HG02943 (cell line): ENCODE data around the gene IGFBP1.
"Not testable (repeated sequence)": the region's sequence is repeated elsewhere in the genome, so short reads cannot be mapped to it uniquely, and the experiment has no call there.

ENCODE experiments used
- ATAC-seq: cut with Tn5 transposase; IDR thresholded peaks from one replicate; pipeline ENCODE4 v1.9.1; 2021; ENCODE audit warnings: mild to moderate bottlenecking, low read depth, moderate library complexity; ENCODE audit not compliant: unreplicated experiment

IGFBP1 gene

DNA sequence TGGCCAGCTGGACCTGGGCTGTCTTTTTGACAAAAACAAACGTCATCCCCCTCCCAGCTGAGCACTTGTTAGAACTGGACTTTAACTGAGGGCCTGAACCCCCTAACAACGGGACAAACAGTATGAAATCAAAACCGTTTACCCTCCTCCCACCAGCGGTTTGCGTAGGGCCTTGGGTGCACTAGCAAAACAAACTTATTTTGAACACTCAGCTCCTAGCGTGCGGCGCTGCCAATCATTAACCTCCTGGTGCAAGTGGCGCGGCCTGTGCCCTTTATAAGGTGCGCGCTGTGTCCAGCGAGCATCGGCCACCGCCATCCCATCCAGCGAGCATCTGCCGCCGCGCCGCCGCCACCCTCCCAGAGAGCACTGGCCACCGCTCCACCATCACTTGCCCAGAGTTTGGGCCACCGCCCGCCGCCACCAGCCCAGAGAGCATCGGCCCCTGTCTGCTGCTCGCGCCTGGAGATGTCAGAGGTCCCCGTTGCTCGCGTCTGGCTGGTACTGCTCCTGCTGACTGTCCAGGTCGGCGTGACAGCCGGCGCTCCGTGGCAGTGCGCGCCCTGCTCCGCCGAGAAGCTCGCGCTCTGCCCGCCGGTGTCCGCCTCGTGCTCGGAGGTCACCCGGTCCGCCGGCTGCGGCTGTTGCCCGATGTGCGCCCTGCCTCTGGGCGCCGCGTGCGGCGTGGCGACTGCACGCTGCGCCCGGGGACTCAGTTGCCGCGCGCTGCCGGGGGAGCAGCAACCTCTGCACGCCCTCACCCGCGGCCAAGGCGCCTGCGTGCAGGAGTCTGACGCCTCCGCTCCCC, at the start of gene IGFBP1:
TSS of gene IGFBP1 (plus strand) at position 304 of the 808 bp plus-strand sequence. CDS start at position 469, 165 bp downstream.
- no peak for ATAC-seq

DNA sequence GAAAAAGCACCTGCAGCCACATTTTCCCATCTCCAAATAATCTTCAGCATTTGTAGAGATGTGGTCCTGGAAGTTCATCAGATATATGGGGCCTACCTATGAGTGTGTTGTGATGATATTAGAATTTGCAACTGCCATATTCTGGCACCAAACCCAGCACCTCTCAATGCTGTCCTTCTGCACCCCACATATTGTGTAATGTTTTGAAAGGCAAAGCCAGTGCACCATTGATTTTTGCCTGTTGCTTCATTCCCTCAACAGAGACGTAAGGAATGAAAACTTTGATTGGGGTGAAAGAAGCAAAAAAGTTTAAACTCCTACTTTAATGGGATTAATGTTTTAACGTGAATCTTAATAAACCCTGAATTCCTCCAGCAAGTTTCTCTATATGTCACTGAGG, 49.4 kb upstream of the IGFBP1 start:
- not testable (repeated sequence) for ATAC-seq

DNA sequence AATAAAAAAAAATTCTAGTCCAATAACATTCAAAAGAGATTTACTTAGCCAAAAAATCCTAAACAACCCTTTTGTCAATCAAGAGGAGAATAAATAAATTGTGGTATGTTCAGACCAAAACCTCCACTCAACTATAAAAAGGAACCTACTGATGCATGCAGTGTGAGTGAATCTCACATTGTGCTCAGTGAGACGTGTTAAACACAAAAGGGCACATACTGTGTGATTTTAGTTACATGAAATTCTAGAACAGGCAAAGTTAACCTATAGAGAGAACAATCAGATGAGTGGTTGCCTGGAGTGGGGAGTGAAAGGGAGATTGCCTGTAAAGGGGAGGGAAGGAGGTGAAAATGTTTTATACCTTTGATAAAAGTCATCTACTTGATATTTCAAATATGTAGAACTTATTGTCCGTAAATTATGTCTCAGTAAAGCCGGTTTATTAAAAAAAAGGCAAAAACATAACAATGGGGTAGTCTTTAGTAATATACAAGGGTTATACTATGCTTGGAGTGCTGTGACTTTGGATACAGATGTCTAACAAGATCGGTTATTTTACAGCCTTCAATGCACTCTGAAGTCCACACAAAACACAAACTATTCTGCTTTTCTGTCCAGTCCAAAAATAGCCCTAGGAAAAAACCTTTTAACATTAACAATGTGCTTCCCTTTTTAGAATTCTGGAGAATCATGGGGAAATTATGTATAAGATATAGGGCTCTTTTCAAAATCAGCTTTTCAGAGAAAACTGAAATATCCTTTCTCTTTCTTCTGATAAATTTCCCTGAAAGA, 46.2 kb upstream of the IGFBP1 start:
- ATAC-seq, result not testable (repeated sequence)

DNA sequence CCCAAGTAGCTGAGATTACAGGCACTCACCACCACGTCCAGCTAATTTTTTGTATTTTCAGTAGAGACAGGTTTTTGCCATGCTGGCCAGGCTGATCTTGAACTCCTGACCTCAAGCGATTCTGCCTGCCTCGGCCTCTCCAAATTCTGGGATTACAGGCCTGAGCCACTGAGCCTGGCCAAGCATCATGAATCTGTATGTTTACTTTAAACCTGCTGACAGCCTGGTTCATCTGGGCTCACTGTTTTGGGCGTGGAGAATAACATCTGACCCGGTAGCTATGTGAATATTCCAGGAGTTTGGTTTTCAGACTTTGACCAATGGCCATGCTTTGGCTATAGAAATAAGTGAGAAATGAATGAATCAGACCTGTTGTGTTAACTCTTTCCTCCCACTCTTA, 41.8 kb upstream of the IGFBP1 start:
- ATAC-seq, result not testable (repeated sequence)

DNA sequence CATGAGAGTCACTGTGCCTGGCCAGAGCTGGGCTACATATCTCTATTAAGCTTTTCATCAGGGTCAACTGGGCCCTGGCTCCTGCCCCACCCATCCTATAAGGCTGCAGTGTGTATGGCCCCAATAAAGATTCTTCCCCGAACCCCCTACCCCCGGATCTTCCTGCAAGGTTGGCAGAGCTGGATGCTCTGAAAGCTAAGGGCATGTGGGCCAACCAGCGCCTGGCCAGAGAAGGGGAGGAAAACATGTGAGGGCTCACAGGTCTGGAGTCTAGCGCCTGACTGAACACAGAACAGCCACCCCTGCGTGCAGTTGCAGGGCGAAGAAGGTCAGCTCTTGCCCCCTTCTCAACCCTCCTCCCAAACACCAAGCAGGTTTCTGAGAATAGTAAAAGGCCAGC, 39.6 kb upstream of the IGFBP1 start:
- not testable (repeated sequence) for ATAC-seq

DNA sequence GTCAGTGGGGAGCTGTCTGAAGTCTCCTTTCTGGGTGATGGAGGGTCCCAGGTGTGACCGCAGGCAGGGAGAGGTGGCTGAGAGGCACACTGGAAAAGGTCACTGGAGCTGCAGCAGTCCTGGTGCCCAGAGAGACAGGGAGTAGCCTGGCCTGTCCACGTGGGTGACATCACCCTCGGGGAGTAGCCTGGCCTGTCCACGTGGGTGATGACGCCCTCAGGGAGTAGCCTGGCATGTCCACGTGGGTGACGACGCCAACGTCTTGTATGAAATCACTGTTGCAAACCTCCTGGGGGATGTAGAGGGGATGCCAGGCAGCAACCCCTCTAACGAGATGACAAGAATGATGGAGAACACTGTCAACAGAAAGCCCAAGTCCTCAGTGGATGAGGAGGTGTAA, 35.3 kb upstream of the IGFBP1 start:
- not testable (repeated sequence) for ATAC-seq

DNA sequence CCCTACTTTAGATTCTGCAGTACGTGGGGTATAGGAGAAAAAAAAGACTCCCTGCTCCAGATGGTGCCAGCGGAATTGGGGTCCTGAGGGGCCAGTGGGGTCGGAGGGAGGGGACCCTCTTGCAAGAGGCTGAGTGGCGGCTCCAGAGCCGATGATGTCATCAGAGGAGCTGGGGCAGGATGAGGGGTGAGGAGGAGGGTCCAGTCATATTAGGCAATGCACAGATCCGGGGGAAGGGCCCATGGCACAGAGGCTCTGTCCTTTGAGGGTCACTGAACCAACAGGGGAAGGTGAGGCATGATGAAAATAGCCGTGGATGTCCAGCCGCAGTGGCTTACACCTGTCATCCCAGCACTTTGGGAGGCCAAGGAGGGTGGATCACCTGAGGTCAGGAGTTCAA, 34.8 kb upstream of the IGFBP1 start:
- not testable (repeated sequence) for ATAC-seq

DNA sequence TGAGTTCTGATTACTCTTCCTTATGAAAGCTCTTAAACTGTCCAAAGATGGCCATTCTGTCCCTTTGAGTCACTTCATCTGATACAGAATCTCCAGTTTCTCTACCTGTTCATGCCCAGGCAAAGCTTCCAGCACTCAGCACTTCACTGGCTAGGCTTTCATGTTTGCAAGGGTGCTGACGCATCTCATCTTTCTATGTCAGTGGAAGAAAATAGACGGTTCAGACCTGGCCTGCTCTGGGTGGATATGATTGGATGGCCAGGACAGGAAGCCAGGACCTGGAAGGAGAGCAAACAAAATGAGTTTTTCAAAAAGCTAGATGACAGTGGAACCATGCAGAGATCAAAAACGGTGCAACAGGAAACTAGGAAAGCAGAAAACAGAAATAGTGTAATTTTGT, 32.6 kb upstream of the IGFBP1 start:
- not testable (repeated sequence) for ATAC-seq

DNA sequence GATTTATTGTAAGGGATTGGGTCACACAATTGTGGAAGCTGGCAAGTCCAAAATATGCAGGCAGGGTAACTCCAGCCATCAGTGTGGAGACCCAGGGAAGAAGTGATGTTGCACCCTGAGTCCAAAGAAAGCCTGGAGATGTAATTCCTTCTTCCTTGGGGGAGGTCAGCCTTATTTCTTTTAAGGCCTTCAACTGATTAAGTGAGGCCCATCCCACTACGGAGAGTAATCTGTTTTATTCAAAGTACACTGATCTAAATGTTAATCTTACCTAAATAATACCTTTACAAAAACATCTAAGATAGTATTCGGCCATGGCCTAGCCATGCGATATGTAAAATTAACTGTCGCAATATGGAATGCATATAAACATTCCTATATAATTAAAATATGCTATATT, 31.4 kb upstream of the IGFBP1 start:
- ATAC-seq, result not testable (repeated sequence)

DNA sequence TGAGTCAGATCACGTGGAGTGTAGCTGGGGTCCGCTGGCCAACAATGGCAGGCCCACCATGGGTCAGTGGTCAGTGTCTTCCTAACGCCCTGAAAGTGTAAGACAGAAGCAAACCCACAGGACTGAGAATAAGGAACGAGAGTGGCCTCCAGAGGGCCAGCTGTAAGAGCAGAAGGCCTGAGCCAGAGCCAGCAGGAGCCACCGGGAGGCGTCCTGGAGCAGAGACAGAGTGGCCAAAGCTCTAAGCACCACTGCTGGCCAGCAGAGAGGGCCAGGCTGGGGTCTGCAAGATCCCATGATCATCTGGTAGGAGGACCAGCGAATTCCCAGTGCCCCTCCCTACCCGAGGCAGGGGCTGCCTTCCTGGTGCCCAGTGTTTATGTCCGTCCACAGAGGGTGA, 24.6 kb upstream of the IGFBP1 start:
- ATAC-seq, result no peak

DNA sequence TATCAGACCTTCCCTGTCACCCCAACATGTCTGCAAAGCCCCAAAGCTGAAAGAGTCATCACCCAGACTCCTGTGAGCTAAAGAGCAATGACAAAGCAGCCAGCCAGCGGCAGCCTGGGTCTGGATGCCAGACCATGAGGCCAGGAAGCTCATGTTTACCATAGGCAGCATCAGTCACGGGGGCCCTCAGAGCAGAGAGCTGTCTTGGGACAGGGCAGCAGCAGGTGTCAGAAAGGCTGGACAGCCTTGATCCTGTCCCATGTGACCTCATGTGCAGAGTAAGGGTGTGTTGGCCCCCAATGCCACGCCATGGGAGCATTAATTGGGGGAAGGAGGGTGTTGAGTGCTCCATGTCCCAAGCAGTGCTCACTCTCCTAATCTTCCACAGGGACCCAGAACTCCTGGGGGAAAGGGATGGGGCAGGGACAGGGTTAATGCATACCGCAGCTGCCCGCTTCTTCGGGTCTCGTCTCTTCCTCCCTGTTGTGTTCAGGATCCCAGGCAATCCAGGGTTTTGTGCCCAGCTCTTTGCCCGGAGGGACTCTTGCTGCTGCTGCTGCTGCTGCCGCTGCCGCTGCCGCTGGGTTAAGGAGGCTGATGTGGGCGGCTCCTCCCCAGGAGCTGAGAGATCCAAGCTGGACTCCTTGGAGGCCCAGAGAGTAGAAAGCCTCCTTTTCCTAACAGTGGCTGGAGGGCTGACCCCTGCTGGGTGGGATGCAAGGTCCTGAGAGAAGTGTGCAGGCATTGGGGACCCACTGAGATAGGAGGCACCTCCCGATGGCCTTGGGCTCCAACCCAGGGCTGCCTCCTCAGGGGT, 22.5 kb upstream of the IGFBP1 start:
- no peak for ATAC-seq

DNA sequence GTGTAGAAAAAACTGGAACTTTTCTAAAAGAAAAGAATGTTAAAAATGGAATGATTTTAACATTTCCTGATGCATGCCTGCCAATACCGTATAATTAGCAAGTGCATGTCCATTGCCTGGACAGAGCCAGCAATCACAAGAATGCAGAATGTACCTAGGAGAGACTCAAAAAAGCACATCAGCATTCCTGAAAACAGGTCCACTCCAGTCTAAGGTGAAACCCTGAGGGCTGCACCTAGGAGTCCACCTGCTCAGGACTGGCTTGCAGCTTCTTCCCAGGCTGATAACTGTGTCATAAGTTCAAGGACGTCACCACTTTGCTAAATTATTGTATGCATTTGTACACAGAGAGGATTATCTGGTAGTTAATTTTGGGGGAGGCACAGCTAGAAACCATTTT, 20.8 kb upstream of the IGFBP1 start:
- ATAC-seq, result no peak

DNA sequence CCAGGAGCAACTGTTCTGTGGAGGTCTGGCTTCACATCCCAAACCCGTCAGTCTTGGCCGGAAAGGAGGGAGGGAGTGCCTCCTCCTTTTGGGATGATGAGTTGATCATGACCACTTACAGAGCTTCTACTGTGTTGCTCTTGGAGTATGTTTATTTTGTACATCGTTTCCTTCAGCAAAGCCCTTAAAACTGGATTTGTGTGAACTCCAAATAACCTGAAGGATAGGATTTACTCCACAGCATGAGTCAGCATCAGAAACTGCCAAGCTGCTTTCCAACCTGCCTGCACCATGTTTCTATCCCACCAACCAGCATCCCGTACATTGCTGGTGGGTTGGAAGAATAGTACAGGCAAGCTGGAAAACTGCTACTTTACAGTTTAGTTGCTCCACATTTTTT, 18.9 kb upstream of the IGFBP1 start:
- no peak for ATAC-seq

DNA sequence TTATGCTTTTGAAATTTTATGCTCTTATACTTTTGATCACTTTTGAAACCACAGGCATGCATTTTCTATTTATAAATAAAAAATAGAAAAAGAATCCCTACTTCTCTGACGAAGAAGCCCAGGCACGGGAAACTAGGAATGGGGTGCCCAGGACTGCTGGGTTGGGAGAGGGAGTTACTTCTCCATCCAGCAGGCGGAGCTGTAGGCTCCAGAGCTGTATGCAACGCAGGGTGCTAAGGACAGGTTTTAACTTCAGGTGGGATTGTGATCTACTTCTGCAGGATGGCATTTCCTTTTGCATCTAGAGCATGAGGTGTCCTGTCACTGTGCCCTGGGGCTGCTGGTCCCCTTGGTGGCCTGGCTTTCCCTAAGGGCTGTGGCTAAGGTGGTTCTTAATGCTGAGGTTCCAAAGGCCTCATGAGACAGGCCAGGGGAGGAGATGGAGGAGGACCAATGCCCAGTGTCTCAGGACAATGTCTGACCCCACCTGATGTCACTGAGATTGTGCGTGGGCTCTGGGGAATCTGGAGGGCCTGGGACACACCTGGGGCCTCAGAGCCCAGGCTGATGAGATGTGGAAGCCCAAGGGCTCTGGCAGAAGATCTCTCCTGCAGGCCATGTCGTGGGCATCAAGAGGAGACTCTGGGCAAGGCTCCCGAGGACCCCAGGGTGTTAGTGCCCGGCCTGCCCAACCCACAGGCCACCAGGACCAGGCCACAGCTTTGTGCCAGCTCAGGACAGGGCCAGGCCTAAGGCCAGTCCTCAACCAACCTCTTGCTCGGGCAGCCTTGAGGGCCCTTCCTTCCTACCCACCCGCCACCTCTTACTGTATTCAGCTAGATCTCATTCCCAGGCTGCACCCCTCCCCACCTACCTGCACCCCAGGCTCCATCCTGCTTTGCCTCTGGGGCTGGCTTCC, 15.9 kb upstream of the IGFBP1 start:
- no peak for ATAC-seq

DNA sequence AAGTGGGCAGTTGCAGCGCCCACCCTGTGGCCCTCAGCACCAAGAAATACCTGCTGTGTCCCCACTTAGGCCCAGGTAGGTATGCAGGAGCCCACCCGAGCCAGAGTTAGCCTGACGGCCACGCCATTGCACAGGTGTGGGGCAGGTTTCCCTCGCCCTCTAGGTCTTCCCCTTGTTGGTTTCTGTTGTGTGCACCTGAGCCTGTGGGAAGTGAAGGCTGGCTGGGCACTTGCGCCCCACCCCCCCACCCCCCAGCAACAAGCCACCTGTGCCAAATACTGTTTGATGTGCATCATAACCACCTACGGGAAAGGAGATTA, 15.3 kb upstream of the IGFBP1 start, which contains the start of gene CCDC201:
TSS of gene CCDC201 (minus strand) at position 48 of the 320 bp plus-strand sequence. CDS start 75 bp downstream, outside the sequence.
- ATAC-seq, result no peak

DNA sequence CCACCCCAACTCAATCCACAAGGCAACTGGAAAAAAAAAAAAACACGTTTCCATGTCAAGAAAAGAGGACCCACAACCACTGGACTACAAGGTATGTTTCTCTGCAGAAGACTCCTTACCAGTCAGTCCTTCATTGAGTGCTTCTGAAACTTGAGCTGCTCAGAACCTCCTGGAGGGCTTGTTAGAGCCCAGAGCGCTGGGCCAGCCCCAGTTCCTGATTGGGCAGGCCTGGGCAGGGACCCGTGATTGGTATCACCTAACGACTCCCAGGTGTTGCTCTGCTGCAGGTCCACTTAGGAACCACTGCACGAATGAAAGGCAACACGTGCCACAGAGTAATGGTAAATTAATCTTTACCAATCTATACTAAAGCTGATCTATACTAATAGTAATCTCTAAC, 14.9 kb upstream of the IGFBP1 start:
- ATAC-seq, result no peak

DNA sequence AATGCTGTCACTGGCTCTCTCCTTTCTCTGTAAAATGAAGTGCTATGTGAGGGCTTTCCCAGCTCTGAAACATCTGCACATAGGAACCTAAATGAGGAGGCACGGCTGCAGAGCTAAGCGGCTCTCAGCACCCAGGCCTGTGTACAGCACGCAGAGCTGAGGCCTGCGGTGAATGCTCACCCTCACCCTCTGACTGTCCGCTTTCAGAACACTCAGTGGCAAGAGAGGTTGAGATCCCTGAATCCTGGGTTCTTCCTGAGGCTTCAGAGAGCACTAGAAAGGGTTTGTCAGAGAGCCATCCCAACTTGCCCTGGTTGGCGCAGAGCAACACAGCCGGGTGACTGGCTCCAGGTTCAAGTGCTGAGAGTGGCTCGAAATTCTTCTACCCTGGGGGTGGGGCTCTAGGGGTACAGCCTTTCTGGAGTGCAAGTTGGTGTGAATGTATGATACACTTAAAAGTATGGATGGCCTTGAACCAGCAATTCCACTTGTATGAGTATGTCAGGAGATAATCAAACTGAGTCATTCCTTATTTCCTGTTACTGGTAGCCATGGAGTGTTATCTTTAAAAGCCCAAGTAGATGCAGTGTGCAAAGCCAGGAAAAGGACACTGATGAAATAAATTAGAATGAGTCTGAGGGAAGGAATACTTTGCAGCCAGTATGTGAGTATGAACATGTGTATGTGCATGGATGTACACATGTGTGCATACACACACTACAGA, 13.7 kb upstream of the IGFBP1 start:
- ATAC-seq, result no peak

DNA sequence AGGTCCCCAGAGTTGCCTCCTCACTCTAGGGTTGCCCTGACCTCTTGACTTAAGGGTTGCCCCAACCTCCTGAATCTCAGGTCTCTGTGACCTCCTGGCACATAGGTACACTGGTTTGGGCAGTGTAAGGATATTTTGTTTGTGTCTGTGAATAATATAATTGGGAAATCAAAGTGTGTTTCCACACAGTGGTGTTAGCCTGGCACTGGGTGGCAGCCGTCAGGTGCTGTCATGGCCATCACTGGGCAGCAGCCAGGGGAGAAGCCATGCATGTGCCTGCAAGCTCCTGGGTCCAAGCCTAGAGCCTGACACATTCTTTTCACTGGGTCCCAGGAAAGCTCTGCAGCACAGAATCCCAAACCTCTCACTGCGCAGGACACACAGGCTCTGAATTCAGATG, 11.8 kb upstream of the IGFBP1 start:
- no peak for ATAC-seq

DNA sequence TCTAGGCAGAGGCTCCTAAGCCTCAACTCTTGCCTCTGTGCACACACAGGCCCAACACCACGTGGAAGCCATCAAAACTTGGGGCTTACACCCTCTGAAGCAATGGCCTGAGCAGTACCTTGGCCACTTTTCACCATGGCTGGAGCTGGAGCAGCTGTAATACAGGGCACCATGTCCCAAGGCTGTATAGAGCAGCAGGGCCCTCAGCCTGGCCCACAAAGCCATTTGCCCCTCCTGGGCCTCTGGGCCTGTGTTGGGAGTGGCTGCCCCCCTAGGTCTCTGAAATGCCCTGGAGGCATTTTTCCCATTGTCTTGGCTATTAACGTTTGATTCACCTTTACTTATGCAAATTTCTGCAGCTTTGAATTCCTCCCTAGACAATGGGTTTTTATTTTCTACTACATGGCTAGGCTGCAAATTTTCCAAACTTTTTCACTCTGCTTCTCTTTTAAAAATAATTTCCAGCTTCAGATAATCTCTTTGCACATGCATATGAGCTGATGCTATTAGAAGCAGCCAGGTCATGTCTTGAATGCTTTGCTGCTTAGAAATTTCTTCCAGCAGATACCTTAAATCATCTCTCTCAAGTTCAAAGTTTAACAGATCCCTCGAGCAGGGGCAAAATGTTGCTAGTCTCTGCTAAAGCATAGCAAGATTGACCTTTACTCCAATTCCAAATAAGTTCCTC, 9.7 kb upstream of the IGFBP1 start:
- ATAC-seq, result no peak
